Ishikawa (cell line): ENCODE results near the gene SERF2.
A peak's percentile ranks its signal among the peaks of the same experiment; 100 is the strongest.

Experiments
- CEBPB ChIP-seq: IDR thresholded peaks from 2 replicates; pipeline ENCODE4 v1.6.1; 2012
- CREB1 ChIP-seq: IDR thresholded peaks from 2 replicates; pipeline ENCODE4 v1.6.1; 2012; ENCODE audit warnings: low read depth
- EGR1 ChIP-seq: IDR thresholded peaks from 2 replicates; pipeline ENCODE4 v1.6.1; 2012
- EP300 ChIP-seq: IDR thresholded peaks from 2 replicates; pipeline ENCODE4 v1.6.1; 2012; ENCODE audit warnings: borderline replicate concordance
- FOXM1 ChIP-seq: IDR thresholded peaks from 2 replicates; pipeline ENCODE4 v1.6.1; 2012; ENCODE audit warnings: low read depth, borderline replicate concordance
- MAX ChIP-seq: IDR thresholded peaks from 2 replicates; pipeline ENCODE4 v1.6.1; 2012
- NFIC ChIP-seq: IDR thresholded peaks from 2 replicates; pipeline ENCODE4 v1.6.1; 2012
- RAD21 ChIP-seq: IDR thresholded peaks from 2 replicates; pipeline ENCODE4 v1.6.1; 2012; ENCODE audit warnings: low read depth
- REST ChIP-seq: IDR thresholded peaks from 2 replicates; pipeline ENCODE4 v1.6.1; 2012; ENCODE audit warnings: low read depth, mild to moderate bottlenecking
- TAF1 ChIP-seq: IDR thresholded peaks from 2 replicates; pipeline ENCODE4 v1.6.1; 2012; ENCODE audit warnings: low read depth, mild to moderate bottlenecking
- TCF12 ChIP-seq: IDR thresholded peaks from 2 replicates; pipeline ENCODE4 v1.6.1; 2012; ENCODE audit warnings: low read depth
- TEAD4 ChIP-seq: IDR thresholded peaks from 2 replicates; pipeline ENCODE4 v1.6.1; 2012
- USF1 ChIP-seq: IDR thresholded peaks from 2 replicates; pipeline ENCODE4 v1.6.1; 2012
- YY1 ChIP-seq: IDR thresholded peaks from 2 replicates; pipeline ENCODE4 v1.6.1; 2012; ENCODE audit warnings: low read depth
- ZBTB7A ChIP-seq: IDR thresholded peaks from 2 replicates; pipeline ENCODE4 v1.6.1; 2012; ENCODE audit warnings: low read depth

The SERF2 gene

GRCh38 chr15:43776101-43776717 lies 15.9 kb upstream of the SERF2 start:
- TF ChIP-seq EGR1 = no peak
- TF ChIP-seq FOXM1 = no peak
- TF ChIP-seq CEBPB = no peak
- no peak for TF ChIP-seq CREB1
- no peak for TF ChIP-seq RAD21
- no peak for TF ChIP-seq TEAD4
- TF ChIP-seq NFIC = no peak
- no peak for TF ChIP-seq YY1
- TF ChIP-seq TAF1 = no peak
- TF ChIP-seq REST = no peak
- no peak for TF ChIP-seq ZBTB7A
- no peak for TF ChIP-seq EP300
- TF ChIP-seq USF1 = no peak
- no peak for TF ChIP-seq MAX
- no peak for TF ChIP-seq TCF12

- TF ChIP-seq FOXM1 (no peak), ZBTB7A (no peak), EP300 (no peak), NFIC (no peak), EGR1 (peak; percentile 80)
Measured at GRCh38 chr15:43776718-43777266, 15.3 kb upstream of the SERF2 start, which contains the start of gene ELL3. Gene ELL3, minus strand, starts transcription at chr15:43776966. Its CDS starts 65 bp downstream, at chr15:43776901.

- TF ChIP-seq TCF12 = peak; percentile 47
- no peak for TF ChIP-seq FOXM1
- TF ChIP-seq ZBTB7A = no peak
- no peak for TF ChIP-seq CREB1
- peak; percentile 67 for TF ChIP-seq NFIC
- TF ChIP-seq MAX = peak; percentile 87
- TF ChIP-seq TAF1 = peak; percentile 21; the same call in 1 of the 2 replicates
- TF ChIP-seq EP300 = no peak
- TF ChIP-seq RAD21 = peak; percentile 42; the same call in 1 of the 2 replicates
- TF ChIP-seq USF1 = 0 out of 2 replicates have a peak, but pooled peaks have one; percentile 7
- TF ChIP-seq CEBPB = no peak
- TF ChIP-seq REST = no peak
- TF ChIP-seq TEAD4 = peak; percentile 12; the same call in 1 of the 2 replicates
- no peak; the same call in 1 of the 2 replicates for TF ChIP-seq EGR1
- TF ChIP-seq YY1 = 0 out of 2 replicates have a peak, but pooled peaks have one; percentile 30
Measured at GRCh38 chr15:43777267-43777914, 14.7 kb upstream of the SERF2 start.

GRCh38 chr15:43779016-43779415 lies 13.1 kb upstream of the SERF2 start:
- no peak for TF ChIP-seq YY1
- TF ChIP-seq EGR1 = no peak
- TF ChIP-seq USF1 = no peak
- TF ChIP-seq CEBPB = no peak
- TF ChIP-seq TCF12 = no peak
- no peak for TF ChIP-seq CREB1
- no peak for TF ChIP-seq REST
- TF ChIP-seq NFIC = no peak
- TF ChIP-seq RAD21 = no peak
- TF ChIP-seq FOXM1 = no peak
- TF ChIP-seq MAX = no peak
- TF ChIP-seq ZBTB7A = no peak
- no peak for TF ChIP-seq EP300
- TF ChIP-seq TAF1 = no peak
- no peak for TF ChIP-seq TEAD4
